Measurements from ENCODE around the gene FAM174C.
A peak's percentile ranks its signal among the peaks of the same experiment; 100 is the strongest.
"Not testable (repeated sequence)": the region's sequence is repeated elsewhere in the genome, so short reads cannot be mapped to it uniquely, and the experiment has no call there.

Gene FAM174C

DNA sequence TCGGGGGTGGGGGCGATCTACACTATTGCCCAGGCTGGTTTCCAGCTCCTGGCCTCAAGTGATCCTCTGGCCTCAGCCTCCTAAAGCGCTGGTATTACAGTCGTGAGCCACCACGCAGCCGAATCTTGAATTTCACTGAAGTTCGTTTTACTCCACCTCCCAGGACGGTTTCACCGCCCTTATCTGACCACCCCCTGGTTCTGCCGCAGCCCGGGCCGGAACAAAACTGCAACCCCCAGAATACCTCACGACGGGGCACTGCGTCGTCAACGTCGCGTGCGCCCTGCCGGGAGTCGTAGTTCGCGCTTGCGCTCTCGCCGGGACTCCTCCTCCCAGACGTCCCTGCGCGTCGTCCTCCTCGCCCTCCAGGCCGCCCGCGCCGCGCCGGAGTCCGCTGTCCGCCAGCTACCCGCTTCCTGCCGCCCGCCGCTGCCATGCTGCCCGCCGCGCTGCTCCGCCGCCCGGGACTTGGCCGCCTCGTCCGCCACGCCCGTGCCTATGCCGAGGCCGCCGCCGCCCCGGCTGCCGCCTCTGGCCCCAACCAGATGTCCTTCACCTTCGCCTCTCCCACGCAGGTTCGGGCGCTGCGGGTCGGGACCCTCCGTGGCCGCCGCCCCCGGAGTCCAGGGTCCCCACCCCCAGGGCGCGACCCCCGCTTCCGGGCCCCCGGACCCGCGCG is 33.8 kb upstream of the FAM174C start, which contains the start of gene ATP5F1D:
Gene ATP5F1D (plus strand): TSS at position 335 of the 679 bp plus-strand sequence. CDS start 100 bp downstream, at position 435.
- TF ChIP-seq ZNF274 (IDR thresholded peaks at IDR 0.05; ENCODE audit: low read depth, low read length) = no peak
- H3K4me3 ChIP-seq (ENCODE audit: low read length) = peak within 1 kb of the TSS; percentile 79

DNA sequence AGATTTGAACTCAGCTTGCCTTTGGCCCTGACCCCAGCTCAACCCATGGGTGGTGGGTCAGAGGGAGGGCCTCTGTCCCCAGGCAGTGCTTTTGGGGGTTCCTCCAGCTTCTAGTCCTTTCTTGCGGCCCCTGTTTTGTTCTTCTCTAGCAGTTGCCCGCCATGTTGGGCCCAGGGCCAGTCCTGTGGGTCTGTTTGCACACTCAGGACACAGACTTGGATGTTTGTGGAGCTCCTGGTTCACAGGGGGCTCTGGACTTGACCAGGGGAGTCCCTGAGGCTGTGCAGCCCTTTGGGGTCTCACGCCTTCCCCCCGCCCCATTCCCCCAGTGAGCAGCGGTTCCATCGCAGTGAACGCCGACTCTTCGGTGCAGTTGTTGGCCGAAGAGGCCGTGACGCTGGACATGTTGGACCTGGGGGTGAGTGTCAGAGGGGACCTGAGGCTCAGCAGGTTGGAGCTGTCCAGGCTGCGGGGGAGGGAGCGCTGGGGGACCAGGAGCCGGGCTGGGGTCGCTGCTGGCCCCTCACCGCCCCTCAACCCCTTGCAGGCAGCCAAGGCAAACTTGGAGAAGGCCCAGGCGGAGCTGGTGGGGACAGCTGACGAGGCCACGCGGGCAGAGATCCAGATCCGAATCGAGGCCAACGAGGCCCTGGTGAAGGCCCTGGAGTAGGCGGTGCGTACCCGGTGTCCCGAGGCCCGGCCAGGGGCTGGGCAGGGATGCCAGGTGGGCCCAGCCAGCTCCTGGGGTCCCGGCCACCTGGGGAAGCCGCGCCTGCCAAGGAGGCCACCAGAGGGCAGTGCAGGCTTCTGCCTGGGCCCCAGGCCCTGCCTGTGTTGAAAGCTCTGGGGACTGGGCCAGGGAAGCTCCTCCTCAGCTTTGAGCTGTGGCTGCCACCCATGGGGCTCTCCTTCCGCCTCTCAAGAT is 31.3 kb upstream of the FAM174C start:
- no peak overlapping the region for H3K4me3 ChIP-seq (ENCODE audit: low read length)
- no peak for TF ChIP-seq ZNF274 (IDR thresholded peaks at IDR 0.05; ENCODE audit: low read depth, low read length)

DNA sequence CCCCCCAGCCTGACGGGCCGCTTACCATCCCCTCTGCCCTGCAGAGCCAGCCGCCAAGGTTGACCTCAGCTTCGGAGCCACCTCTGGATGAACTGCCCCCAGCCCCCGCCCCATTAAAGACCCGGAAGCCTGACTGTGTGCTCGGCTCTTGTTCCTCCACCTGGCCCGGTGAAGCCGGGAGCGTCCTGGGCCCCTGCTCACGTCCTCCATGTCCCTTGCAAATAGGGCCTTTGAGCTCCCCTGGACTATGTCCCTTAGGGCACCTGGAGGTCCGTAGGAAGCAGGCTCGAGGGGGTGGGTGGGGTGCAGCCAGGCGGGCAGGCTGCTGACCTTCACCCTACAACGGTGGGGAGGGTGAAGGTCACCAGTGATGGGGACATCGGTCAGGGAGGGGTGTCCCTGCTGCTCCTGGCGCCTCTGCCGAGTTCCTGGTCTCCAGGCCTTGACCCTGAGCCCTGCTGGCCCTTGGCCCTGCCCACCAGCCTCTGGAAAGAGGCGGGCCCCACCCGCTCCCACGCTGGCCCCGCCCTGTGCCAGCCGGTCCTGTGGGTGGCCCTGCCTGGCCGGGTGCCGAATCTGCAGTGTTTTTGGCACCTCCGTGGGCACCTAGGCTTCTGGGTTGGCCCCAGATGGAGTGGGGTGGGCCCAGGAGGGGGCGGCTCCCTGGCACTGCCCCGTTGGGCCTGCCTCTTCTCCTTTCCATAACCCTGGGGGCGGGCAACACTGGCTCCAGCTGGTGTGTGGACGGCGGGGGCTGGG is 30.5 kb upstream of the FAM174C start:
- TF ChIP-seq ZNF274 (IDR thresholded peaks at IDR 0.05; ENCODE audit: low read depth, low read length) = no peak

DNA sequence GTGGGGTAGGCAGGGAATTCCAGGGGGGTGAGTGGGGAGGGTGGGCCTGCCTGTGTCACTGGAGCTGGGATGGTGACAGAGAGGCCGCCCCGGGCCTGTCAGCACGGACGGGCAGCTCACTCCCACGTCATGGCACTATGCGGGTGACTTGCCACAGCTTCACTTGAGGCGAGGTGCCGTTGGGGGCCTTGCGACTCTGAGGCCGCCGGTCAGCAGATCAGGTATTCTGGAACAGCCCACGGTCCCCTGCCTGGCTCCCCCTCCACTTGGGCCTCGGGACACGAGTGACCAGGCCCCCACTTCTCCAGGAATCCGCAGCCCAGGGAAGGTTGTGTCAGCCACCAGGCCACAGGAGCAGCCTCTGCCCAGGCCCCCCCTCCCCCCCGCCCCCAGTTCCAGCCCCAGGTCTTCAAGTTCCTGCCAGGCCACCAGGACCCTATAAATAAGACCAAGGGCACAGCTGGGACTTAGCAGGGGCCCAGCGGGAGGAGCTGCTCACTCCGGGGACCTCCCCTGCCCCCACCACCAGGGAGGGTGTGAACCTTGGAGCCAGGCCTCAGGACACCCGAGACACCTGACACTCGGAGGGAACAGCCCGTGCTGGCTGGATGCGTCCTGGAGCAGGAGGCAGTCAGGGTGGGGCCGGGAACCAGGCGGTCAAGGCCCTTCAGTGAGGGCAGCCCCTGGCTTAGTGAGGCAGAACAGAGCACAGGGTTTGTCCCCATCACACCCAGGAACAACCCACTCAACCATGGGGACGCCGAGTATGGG is 29.7 kb upstream of the FAM174C start:
- no peak for TF ChIP-seq ZNF274 (IDR thresholded peaks at IDR 0.05; ENCODE audit: low read depth, low read length)
- no peak overlapping the region for H3K4me3 ChIP-seq (ENCODE audit: low read length)

More for the DNA sequence above, 30.5 kb upstream of the FAM174C start:
- H3K4me3 ChIP-seq (ENCODE audit: low read length) = no peak overlapping the region

DNA sequence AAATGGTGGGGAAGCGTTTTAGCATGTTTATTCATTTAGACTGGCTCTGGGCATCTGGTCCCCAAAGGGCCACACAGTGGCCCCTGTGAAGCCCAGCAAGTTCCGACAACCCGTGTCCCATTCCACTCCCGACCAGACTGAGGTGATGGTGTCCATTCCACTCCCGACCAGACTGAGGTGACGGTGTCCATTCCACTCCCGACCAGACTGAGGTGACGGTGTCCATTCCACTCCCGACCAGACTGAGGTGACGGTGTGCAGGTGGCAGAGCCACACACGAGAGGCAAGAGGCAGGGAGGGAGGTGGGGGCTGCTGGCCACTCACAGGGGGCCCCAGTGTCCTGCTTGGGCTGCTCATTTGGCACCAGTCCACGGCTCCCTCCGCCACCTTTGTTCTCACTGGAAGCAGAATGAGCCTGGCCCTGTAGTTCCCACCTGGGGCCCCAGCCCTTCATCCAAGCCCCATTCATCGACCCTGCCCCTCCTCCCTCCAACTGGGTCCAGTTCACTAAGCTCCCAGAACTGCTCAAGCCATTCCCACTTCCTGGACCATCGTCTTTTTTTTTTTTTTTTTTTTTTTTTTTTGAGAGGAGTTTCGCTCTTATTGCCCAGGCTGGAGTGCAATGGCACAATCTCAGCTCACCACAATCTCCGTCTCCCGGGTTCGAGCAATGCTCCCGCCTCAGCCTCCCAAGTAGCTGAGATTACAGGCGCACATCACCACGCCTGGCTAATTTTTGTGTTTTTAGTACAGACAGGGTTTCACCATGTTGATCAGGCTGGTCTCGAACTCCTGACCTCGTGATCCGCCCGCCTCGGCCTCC is 28.9 kb upstream of the FAM174C start:
- not testable (repeated sequence) for H3K4me3 ChIP-seq (ENCODE audit: low read length)

DNA sequence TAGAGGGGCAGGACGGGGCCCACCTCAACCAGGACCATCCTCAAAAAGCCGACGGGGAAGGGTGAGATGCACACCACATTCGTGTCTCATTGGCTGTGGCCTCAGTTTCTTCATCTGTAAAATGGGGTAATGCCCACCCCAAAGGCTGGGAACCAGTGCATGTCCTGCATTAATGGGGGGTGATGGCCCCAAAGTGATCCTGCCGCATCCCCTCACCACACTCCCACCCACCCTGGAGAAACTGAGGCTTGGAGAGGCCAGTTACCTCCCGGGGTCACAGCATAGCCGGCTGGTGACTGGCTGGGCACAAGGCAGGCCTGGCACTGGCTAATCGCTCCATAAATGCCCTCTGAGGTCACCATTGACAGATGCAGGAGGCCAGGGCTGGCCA is 27.6 kb upstream of the FAM174C start:
- H3K4me3 ChIP-seq (ENCODE audit: low read length) = no peak overlapping the region; the same call in 1 of the 2 replicates
- TF ChIP-seq ZNF274 (IDR thresholded peaks at IDR 0.05; ENCODE audit: low read depth, low read length) = no peak

DNA sequence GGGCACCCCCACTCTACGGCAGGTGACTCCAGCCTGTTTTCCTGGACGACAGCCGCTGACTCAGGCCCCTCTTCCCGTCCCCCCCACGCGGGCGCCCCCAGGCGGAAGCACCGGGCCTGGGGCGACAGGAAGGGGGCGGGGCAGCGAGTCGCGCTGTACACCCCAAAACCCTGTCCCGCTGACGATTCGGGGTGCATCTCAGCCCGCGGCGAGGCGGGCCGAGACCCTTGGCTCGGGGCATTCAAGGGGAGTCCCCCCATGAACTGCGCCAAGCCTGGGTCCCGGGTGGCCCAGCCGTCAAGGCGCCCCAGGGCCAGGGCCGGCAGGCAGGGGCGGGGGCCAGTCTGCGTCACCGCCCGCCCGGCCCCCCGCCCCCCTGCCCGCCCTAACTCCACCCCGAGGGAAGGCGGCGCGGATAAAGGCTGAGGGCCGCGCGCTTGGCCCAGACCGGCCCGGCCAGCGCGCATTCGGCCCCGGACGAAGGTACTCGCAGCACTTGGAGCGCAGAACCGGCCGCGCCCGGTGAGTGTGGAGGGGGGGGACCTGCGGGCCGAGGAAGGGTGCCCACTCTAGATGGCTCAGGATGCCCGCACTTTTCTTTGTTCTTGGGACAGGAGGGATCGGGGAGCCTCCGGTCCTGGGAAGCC is 27.1 kb upstream of the FAM174C start, which contains the start of gene MIDN:
Gene MIDN (plus strand): TSS at position 445 of the 647 bp plus-strand sequence. CDS start 1,714 bp downstream, outside the sequence.
- TF ChIP-seq ZNF274 (IDR thresholded peaks at IDR 0.05; ENCODE audit: low read depth, low read length) = no peak
- H3K4me3 ChIP-seq (ENCODE audit: low read length) = peak within 1 kb of the TSS; percentile 62; the same call in 1 of the 2 replicates

DNA sequence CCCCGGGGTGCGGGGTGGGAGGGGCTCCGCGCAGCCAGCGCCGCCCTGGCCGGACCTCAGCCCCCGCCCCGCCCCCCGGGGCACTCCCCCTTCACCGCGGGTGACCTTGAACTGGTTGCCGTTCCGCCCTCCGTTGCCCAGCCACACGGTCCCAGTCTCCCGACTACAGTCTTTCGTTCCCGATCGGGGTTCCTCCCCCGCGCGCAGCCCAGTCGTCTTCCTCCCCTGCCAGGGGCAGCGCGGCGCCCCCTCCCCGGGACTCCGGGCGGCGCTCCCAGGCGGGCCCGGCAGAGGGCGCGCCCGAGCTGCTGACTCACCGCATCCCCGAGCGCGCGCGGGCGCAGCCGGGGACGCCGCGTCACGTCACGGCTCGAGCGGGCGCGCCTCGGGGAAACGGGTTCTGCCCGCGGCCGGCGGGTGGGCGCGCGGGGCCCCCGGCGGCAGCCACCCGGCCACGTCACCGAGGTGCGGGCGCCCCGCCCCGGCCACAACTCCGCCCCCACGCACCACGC is 26.5 kb upstream of the FAM174C start:
- no peak for TF ChIP-seq ZNF274 (IDR thresholded peaks at IDR 0.05; ENCODE audit: low read depth, low read length)
- peak overlapping the region; percentile 62; the same call in 1 of the 2 replicates for H3K4me3 ChIP-seq (ENCODE audit: low read length)

DNA sequence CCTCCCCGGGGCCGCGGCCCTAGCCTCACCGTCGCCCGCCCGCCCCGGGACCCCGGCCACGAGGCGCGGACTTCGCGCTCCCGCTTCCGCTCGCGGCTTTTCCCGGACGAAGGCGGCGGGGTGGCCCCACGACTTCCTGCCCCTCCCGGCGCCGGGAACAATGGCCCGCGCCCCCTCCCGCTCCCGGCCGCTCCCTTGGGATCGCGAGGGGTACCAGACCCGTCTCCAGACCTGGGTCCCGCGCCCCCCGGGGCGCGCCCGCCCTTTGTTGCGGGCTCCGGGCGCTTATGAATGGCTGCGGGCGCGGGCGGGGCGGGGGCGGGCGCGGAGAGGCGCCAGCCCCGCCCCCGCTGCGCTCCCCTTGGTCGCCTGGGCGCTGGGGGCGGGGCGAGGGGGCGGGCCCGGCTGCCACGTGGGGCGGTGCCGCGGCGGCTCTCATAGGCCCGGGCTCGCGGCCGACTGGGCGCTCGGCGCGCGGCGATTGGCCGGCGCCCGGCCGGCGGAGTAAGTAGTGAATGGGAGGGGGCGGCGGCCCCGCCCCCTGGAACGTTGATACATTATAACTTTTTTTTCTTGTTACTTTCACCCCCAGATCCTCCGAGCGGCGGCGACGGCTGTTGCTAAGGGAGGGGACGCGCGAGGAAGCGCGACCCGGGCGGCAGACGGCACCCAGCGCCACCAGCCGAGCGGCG is 25.9 kb upstream of the FAM174C start:
- TF ChIP-seq ZNF274 (IDR thresholded peaks at IDR 0.05; ENCODE audit: low read depth, low read length) = no peak
- peak overlapping the region; percentile 87 for H3K4me3 ChIP-seq (ENCODE audit: low read length)

DNA sequence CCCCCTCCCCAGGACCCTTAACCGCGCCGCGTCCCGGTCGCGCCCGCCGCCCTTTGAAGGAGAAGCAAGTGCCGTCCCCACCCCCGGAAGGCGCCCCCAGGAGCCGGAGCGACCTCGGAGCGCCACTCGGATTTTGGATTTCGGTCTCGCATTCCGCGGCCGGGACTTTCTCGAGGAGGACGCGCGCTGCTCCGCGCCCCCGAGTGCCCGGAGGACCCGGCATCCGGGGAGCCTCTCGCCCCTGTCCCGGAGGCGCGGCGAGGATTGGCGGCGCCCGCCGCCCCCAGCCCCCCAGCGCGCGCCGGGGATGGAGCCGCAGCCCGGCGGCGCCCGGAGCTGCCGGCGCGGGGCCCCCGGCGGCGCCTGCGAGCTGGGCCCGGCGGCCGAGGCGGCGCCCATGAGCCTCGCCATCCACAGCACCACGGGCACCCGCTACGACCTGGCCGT is 25.3 kb upstream of the FAM174C start:
- H3K4me3 ChIP-seq (ENCODE audit: low read length) = peak overlapping the region; percentile 87
- TF ChIP-seq ZNF274 (IDR thresholded peaks at IDR 0.05; ENCODE audit: low read depth, low read length) = no peak

Data from GM08714 (cell line).